Measurements from ENCODE around the gene HMG20A. TPM values are rescaled to one million over a fixed set of nuclear protein-coding genes. Genes with fewer than 3 reads are reported as not detected.

The HMG20A gene
- polyA plus RNA-seq, 3 donors from 2014 or later = 26.8 to 56.2 (median 53.1) TPM

DNA sequence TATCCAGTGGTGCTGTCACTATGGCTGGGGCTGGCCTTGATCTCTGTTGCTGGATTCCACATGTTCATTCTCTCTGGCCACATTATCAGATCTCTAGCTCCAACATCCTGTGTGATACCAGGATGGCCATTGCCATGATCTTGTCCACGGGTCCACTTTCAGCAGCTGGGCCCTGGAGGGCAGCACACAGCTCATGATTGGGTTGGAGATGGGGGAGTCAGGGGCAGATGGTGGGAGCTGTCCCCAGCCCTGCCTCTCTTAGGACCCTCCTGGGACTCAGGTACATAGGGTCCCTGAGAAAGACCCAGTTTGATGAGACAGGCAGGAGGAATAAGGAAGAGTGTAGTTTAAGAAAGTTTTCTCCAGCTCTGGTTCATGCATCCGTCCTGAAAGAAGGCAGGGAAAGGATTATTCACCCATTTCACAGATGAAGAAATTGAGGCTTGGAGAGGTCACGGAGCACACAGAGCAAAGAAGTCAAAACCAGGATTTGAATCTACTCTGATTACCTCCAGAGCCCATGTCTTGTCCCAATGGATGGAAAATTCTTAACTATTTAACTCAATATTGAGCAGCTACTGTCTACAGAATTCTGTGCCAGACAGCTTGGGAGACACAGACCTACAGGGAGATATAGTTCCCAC is 111.5 kb downstream of the HMG20A start:
- H3K4me1 Mint-ChIP-seq = no peaks in the 10 kb centered on the region
- no peaks in the 10 kb centered on the region for H3K36me3 Mint-ChIP-seq
- H3K9me3 Mint-ChIP-seq = no peaks in the 10 kb centered on the region
- no peak for DNase-seq
- peaks cover 0 to 9% (median 1%) of the 10 kb centered on the region in 3 donors for H3K27me3 Mint-ChIP-seq (ENCODE audit: low read depth in 3 of 3)
- no peak overlapping the region for H3K27ac Mint-ChIP-seq
- H3K4me3 Mint-ChIP-seq = no peak overlapping the region

DNA sequence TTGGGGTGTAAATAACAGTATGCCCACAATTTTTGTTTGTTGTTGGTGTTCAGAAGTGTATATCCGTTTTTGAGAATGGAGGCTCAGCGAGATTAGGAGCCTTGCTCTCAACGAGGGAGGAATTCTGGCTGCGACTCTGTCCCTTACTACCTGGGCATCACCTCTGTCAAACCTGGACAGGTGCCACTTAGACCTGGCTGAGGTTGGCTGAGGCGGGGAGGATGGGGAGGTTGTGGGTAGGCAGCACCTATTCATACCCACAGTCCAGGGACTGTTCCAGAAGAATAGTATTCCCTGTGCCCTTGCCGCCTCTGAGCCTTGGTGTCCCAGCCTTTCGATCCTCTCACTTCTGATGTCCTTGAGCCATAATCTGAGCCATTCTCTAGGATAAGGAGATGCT is 112.2 kb downstream of the HMG20A start:
- H3K27me3 Mint-ChIP-seq (ENCODE audit: low read depth in 3 of 3) = peaks cover 0 to 13% (median 1%) of the 10 kb centered on the region in 3 donors
- DNase-seq = no peak
- no peaks in the 10 kb centered on the region for H3K4me1 Mint-ChIP-seq
- no peak overlapping the region for H3K27ac Mint-ChIP-seq
- H3K9me3 Mint-ChIP-seq = no peaks in the 10 kb centered on the region
- H3K36me3 Mint-ChIP-seq = no peaks in the 10 kb centered on the region
- no peak overlapping the region for H3K4me3 Mint-ChIP-seq

DNA sequence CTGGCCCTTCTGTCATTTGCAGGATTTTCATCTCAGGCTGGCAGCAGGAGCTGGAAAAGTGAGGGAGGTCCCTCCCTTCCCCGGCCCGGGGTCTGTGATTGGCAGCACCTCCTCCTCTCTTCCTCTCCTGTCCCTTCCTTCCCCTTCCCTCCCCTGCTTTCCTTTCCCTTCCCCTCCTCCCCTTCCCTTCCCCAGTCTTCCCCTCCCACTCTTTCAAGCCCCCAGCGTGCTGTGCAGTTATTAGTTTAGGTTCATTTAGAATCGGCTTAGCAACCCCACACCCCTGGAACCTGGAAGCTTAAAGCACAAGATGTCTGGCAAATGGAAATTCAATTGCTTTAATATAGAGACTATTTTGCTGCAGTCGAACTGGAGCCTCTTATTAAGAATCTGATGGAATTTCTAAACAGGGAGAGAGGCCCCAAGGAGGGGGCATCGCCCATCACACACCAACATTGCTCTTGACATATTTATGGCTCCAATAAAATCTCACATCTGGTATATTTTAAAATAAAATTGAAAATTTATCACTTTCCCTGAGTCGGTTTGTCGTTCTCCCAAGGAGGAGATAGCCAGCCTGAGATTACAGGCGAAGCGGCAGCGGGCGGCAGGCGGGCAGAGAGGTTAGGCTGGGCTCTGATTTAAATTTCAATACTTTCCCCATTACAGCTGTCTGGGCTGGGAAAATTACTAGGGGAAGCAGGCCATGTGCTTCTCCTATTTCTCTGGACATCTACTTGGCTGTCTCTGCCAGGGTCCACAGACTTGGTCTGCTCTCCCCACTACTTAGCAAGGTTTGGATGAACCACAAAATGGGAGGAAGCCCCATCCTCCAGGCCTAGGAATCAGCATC is 113.1 kb downstream of the HMG20A start:
- Mint-ChIP-seq H3K27ac (peak overlapping the region in 1 of 6 donors; percentile 33), H3K36me3 (no peaks in the 10 kb centered on the region)

More for the DNA sequence above, 113.1 kb downstream of the HMG20A start:
- Mint-ChIP-seq H3K27me3 (ENCODE audit: low read depth in 3 of 3) (peaks cover 0 to 13% (median 3%) of the 10 kb centered on the region in 3 donors), H3K4me1 (no peaks in the 10 kb centered on the region), H3K9me3 (no peaks in the 10 kb centered on the region), H3K4me3 (no peak overlapping the region)
- DNase-seq = no peak

Other genes with a start within 250 kb of the HMG20A start
- 1 to 10 TPM in 2 of 3 donors, under 1 TPM in 1; 0.77 to 7.2 (median 2.5) TPM for gene PEAK1, start 784 bp upstream of the HMG20A start, polyA plus RNA-seq
- not detected for gene LINGO1, start 212.0 kb downstream of the HMG20A start, polyA plus RNA-seq